Measurements from ENCODE around the gene CTNNBIP1. TPM values are rescaled to one million over a fixed set of nuclear protein-coding genes. Genes with fewer than 3 reads are reported as not detected.

CTNNBIP1 gene
- total RNA-seq, 1 experiment from 2014 or later: 31.3 TPM

DNA sequence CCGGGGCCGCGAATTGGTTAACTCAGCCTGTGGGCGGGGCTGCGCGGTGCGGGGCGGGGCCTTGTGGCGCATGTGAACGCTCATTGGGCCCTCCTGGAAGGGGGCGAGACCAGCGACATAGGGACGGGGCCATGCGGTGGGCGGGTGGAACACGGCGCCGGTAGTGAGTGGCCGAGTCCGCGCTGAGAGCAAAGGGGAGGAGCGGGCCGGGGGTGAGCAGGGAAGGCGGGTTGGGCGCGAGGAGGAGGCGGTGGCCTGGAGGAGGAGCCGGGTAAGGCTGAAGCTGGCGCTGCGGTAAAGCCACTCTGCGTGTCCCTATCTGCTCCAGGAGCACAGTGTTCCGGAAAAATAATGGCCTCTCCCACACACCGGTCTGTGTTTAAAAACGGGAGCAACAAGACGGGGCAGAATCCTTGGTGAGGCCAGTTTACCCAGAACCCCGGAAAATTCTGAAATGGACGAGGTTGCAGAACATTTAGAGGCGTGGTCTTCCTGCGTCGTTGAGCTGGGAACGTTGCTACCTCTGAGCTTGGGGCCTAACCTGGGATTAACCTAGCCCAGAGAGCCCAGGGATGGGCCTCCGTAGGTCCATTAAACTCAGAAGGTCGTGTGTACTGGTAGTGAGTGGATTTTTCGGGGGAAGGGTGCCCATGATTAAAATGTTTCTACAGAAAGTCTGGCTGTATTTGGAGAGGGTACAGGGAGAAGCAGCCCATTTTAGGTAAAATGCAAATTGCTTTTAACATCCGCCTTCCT, 532 bp upstream of the CTNNBIP1 start:
- Histone ChIP-seq H3K4me3 (replicated peaks in 1 of 2; ENCODE audit: low read depth in 1 of 2, low read length in 2 of 2) (peak overlapping the region; percentile 45 to 63), H3K79me2 (ENCODE audit: insufficient read depth, low read length) (peaks cover 7% of the 10 kb centered on the region; the same call in 1 of the 2 replicates), H2AFZ (ENCODE audit: low read depth, low read length, poor library complexity, severe bottlenecking) (peak overlapping the region; percentile 69), H3K36me3 (ENCODE audit: control insufficient read depth in 1 of 2, insufficient read depth in 2 of 2, low read length in 2 of 2) (no peaks in the 10 kb centered on the region), H3K27ac (ENCODE audit: low read depth, low read length) (peak overlapping the region; percentile 90), H3K9me2 (ENCODE audit: insufficient read depth) (no peaks in the 10 kb centered on the region), H3K4me1 (ENCODE audit: control insufficient read depth in 1 of 2, insufficient read depth in 2 of 2, low read length in 2 of 2) (peaks cover 10 to 23% of the 10 kb centered on the region in 2 experiments), H4K20me1 (ENCODE audit: insufficient read depth) (no peaks in the 10 kb centered on the region), H3K4me2 (ENCODE audit: low read length) (peak overlapping the region; percentile 77), H3K9ac (ENCODE audit: low read length) (peak overlapping the region; percentile 65), H3K9me3 (ENCODE audit: control insufficient read depth in 1 of 2, insufficient read depth in 1 of 2, low read depth in 1 of 2, low read length in 2 of 2) (no peaks in the 10 kb centered on the region), H3K27me3 (ENCODE audit: insufficient read depth, low read length) (no peaks in the 10 kb centered on the region)
- RAD21 ChIA-PET (ENCODE audit: low non-redundant PET in 1 of 2, low total read pairs in 2 of 2, uncharacterized antibody in 2 of 2, unreplicated experiment in 2 of 2): interaction anchor here in 1 of 2 experiments (1.2 kb wide), 1 partner anchor 33 kb away, joined by 3 read pairs; no protein-coding TSS in a partner anchor
- POLR2A ChIA-PET: interaction anchor here (0.6 to 0.8 kb wide), 2 partner anchors 8 to 20 kb away, joined by 3 to 4 read pairs; no protein-coding TSS in a partner anchor
- TF ChIP-seq, protein P1, sequence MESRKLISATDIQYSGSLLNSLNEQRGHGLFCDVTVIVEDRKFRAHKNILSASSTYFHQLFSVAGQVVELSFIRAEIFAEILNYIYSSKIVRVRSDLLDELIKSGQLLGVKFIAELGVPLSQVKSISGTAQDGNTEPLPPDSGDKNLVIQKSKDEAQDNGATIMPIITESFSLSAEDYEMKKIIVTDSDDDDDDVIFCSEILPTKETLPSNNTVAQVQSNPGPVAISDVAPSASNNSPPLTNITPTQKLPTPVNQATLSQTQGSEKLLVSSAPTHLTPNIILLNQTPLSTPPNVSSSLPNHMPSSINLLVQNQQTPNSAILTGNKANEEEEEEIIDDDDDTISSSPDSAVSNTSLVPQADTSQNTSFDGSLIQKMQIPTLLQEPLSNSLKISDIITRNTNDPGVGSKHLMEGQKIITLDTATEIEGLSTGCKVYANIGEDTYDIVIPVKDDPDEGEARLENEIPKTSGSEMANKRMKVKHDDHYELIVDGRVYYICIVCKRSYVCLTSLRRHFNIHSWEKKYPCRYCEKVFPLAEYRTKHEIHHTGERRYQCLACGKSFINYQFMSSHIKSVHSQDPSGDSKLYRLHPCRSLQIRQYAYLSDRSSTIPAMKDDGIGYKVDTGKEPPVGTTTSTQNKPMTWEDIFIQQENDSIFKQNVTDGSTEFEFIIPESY (IDR thresholded peaks at IDR 0.05; ENCODE audit: extremely low read depth, insufficient replicate concordance, low read length): no peak
- TF ChIP-seq ELF1 (IDR thresholded peaks at IDR 0.05; ENCODE audit: borderline replicate concordance, low read depth) (no peak), SRF (IDR thresholded peaks at IDR 0.05; ENCODE audit: low read depth) (peak; percentile 98), CBX3 (IDR thresholded peaks at IDR 0.05; ENCODE audit: low read depth) (no peak), YY1 (IDR thresholded peaks at IDR 0.05; ENCODE audit: extremely low read depth, insufficient replicate concordance, low read depth, low read length) (peak; percentile 6), POLR2AphosphoS5 (IDR thresholded peaks at IDR 0.05; ENCODE audit: low read depth, low read length) (peak; percentile 69), SIN3A (IDR thresholded peaks at IDR 0.05; ENCODE audit: low read depth) (0 out of 2 replicates have a peak, but pooled peaks have one; percentile 2), EGR1 (IDR thresholded peaks at IDR 0.05; ENCODE audit: low read depth) (peak; percentile 64; the same call in 1 of the 2 replicates), SP1 (IDR thresholded peaks at IDR 0.05; ENCODE audit: low read depth) (peak; percentile 79), JUND (IDR thresholded peaks at IDR 0.05) (no peak), EZH2phosphoT487 (IDR thresholded peaks at IDR 0.05; ENCODE audit: borderline replicate concordance) (no peak), POLR2A (IDR thresholded peaks at IDR 0.05; ENCODE audit: borderline replicate concordance, extremely low read depth, insufficient read depth, insufficient read length) (peak; percentile 29)
- TF ChIP-seq, protein P2, sequence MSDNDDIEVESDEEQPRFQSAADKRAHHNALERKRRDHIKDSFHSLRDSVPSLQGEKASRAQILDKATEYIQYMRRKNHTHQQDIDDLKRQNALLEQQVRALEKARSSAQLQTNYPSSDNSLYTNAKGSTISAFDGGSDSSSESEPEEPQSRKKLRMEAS (IDR thresholded peaks at IDR 0.05): peak; percentile 82
- TF ChIP-seq, protein P3, sequence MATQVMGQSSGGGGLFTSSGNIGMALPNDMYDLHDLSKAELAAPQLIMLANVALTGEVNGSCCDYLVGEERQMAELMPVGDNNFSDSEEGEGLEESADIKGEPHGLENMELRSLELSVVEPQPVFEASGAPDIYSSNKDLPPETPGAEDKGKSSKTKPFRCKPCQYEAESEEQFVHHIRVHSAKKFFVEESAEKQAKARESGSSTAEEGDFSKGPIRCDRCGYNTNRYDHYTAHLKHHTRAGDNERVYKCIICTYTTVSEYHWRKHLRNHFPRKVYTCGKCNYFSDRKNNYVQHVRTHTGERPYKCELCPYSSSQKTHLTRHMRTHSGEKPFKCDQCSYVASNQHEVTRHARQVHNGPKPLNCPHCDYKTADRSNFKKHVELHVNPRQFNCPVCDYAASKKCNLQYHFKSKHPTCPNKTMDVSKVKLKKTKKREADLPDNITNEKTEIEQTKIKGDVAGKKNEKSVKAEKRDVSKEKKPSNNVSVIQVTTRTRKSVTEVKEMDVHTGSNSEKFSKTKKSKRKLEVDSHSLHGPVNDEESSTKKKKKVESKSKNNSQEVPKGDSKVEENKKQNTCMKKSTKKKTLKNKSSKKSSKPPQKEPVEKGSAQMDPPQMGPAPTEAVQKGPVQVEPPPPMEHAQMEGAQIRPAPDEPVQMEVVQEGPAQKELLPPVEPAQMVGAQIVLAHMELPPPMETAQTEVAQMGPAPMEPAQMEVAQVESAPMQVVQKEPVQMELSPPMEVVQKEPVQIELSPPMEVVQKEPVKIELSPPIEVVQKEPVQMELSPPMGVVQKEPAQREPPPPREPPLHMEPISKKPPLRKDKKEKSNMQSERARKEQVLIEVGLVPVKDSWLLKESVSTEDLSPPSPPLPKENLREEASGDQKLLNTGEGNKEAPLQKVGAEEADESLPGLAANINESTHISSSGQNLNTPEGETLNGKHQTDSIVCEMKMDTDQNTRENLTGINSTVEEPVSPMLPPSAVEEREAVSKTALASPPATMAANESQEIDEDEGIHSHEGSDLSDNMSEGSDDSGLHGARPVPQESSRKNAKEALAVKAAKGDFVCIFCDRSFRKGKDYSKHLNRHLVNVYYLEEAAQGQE (IDR thresholded peaks at IDR 0.05; ENCODE audit: low read depth): no peak
- DNase-seq (ENCODE audit: low read depth, low spot score): peak; percentile 97
- TSS peak; percentile 97 for BruUV-seq (replicated peaks)
- CTCF ChIA-PET: interaction anchor here (0.7 to 1.4 kb wide), 5 partner anchors 17 to 39 kb away, joined by 3 to 5 read pairs (median 4); partner anchors contain the start of genes LZIC and NMNAT1
- peak; percentile 96 for ATAC-seq
- intact Hi-C loops (cut with micrococcal nuclease): loop anchor here (2.0 kb wide), 1 partner anchor 32 kb away; the partner anchor contains the start of genes LZIC and NMNAT1

Data from HCT116 (cell line).